GM12872 (cell line): ENCODE results near the gene SYVN1.

Experiments
- TF ChIP-seq, protein P1 (sequence below): IDR thresholded peaks from 3 replicates; pipeline ENCODE4 v1.5.1; 2011; ENCODE audit warnings: low read depth, mild to moderate bottlenecking, low read length, moderate library complexity; ENCODE audit not compliant: insufficient read depth

The SYVN1 gene

DNA sequence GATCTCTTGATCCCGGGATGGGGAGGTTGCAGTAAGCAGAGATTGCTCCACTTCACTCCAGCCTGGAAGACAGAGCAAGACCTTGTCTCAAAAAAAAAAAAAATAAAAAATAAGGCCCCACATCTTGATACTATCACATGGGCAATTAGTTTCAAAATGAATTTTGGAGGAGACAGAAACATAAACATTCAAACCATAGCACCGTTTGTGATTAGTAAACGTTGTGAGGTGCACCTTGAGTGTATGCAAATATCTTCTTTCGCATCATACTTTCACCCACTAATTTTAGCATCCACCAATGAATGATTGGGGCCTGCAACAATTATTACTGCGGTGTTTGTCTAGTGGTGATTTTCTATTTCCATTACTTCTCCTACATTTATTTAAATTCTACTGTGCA lies 24.7 kb upstream of the SYVN1 start:
- TF ChIP-seq, protein P1, sequence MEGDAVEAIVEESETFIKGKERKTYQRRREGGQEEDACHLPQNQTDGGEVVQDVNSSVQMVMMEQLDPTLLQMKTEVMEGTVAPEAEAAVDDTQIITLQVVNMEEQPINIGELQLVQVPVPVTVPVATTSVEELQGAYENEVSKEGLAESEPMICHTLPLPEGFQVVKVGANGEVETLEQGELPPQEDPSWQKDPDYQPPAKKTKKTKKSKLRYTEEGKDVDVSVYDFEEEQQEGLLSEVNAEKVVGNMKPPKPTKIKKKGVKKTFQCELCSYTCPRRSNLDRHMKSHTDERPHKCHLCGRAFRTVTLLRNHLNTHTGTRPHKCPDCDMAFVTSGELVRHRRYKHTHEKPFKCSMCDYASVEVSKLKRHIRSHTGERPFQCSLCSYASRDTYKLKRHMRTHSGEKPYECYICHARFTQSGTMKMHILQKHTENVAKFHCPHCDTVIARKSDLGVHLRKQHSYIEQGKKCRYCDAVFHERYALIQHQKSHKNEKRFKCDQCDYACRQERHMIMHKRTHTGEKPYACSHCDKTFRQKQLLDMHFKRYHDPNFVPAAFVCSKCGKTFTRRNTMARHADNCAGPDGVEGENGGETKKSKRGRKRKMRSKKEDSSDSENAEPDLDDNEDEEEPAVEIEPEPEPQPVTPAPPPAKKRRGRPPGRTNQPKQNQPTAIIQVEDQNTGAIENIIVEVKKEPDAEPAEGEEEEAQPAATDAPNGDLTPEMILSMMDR = no peak

DNA sequence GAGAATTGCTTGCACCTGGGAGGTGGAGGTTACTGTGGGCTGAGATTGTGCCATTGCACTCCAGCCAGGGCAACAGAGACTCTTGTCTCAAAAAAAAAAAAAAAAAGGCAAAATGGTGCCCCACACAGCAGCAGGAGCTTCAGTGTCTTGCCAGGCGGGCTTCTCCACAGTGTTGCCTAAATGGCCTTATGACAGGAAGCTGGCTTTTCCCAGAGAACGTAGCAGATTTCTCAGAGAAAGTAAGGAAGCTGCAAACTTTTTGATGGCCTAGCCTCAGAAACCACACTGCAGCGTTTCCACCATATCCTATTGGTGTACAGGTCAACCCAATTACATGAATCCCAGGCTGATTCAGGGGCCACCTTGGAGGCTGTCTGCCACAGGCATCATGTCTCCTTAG lies 23.0 kb upstream of the SYVN1 start:
- TF ChIP-seq, protein P1 = no peak

DNA sequence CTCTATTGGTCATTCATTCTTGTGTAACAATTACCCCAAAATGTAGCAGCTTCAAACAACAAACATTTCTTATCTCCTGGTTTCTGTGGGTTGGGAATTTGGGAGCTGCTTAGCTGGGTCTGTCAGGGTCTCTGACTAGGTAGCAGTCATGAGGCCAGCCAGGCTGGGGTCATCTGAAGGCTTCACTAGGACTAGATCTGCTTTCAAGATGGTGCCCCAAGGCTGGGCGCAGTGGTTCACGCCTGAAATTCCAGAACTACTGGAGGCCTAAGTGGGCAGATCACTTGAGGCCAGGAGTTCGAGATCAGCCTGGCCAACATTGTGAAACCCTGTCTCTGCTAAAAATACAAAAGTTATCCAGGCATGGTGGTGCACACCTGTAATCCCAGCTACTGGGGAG lies 22.6 kb upstream of the SYVN1 start:
- TF ChIP-seq, protein P1 = no peak

DNA sequence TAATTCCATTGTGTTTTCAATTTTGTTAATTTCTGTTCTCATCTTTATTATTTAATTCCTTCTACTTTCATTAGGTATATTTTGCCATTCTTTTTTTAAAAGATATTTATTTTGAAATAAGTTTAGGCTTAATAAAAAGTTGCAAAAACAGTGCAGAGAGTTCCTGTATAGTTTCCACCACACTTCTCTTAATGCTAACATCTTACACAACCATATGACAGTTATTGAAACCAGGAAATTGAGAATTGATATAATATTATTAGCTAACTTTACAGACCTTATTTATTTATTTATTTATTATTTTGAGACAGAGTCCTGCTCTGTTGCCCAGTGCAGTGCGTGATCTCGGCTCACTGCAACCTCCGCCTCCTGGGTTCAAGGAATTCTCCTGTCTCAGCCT lies 21.9 kb upstream of the SYVN1 start:
- TF ChIP-seq, protein P1 = no peak

DNA sequence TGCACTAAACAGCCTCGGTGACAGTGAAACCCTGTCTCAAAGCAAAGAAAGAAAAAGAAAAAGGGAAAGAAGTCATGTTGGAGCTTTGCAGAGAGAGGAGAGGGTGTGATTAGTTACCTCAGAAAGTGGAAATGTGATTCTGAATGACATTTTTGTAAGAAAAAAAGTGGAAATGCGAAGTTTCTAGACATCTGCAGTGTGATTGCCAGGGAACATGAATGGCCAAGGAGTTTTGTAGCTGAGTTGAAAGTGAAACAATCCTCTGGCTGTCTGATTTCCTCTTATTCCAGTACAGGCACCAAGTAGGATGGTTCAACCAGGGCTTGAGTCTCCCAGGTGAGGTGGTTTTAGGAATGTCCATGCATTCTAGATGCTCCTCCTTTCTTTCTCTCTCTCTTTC lies 17.8 kb upstream of the SYVN1 start:
- TF ChIP-seq, protein P1 = no peak

DNA sequence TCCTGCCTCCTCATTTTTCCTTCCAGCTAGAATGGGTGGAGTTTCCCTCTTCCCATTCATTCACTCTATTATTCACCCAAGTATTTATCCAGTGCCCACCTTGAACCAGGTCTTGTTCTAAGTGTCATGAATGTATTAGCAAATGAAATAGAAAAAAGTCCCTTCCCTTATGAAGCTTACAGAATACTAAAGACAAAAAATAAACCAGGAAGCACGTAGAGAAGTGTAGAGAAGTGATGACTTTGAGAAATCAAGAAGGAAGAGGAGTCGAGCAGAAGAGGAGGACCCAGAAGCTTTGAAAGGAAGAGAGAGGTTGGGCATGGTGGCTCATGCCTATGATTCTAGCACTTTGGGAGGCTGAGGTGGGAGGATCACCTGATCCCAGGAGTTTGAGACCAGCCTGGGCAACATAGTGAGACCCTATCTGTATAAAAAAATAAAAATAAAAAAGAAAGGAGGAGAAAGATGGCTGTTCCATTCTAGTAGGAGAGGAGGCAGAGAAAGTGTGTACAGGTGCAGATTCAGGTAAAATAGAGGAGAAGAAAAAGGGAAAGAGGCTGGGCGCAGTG lies 17.1 kb upstream of the SYVN1 start:
- TF ChIP-seq, protein P1 = no peak

DNA sequence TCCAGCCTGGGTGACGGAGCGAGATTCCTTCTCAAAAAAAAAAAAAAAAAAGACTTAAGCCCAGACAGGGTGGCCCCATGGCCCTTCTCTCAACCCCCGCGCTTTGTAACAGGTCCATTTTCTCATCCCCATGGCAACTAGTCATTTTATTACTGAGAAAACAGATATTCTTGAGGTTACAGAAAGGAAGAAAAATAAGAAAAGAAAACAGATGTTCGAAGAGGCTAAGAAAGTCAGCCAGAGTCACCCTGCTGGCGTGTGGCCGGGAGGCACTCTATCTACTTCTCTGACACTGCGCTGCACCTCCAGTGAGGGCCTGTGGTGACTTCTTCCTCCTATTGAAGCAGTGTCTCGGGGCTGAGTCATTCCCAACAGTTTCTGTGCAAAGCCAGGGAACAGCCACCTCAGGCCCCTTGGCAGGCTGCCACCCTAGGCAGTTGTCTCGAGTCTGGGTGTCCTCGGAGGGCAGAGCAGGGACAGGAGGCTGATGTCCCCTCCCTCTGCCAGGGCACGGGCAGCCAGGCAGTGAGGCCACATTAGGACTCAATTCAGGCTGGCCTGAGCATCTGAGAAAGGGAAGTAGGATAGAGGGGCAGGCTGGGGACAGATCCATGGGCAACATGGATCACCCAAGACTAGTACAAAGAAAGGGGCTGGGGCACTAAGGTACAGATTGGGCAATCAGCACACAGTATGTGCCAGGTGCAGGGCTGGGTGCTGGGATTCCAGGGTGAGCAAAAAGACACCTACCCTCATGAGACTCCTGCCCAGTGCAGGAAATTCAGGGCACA lies 16.4 kb upstream of the SYVN1 start:
- TF ChIP-seq, protein P1 = no peak
